GM06990 (cell line): Measurements from ENCODE around the gene PCDHA11.

Experiments used
- DNase-seq: peaks from one replicate; pipeline ENCODE4 v3.0.0-alpha.2; 2011; ENCODE audit not compliant: insufficient read length; ENCODE audit errors: extremely low read depth
- H3K27me3 ChIP-seq: replicated peaks from 2 replicates; pipeline ENCODE4 v1.6.0; 2011; ENCODE audit warnings: low read length; ENCODE audit not compliant: control insufficient read depth, insufficient read depth
- H3K36me3 ChIP-seq: 2 replicates; pipeline ENCODE4 v1.5.1; 2011; ENCODE audit warnings: low read length; ENCODE audit not compliant: control insufficient read depth, insufficient read depth
- H3K4me3 ChIP-seq: replicated peaks from 2 replicates; pipeline ENCODE4 v1.5.1; 2011; ENCODE audit warnings: low read depth, mild to moderate bottlenecking, control low read depth, low read length
- CTCF ChIP-seq: IDR thresholded peaks from 2 replicates; pipeline ENCODE4 v1.5.1; 2011; ENCODE audit warnings: low read length, control low read depth, mild to moderate bottlenecking, inconsistent platforms; ENCODE audit not compliant: insufficient read depth, poor library complexity, severe bottlenecking

PCDHA11 gene

GRCh38 chr5:140916325-140916724 is 47.6 kb downstream of the PCDHA11 start:
- H3K4me3 ChIP-seq: no peak overlapping the region
- TF ChIP-seq CTCF: no peak

More at GRCh38 chr5:140916325-140916724, 47.6 kb downstream of the PCDHA11 start:
- no peaks in the 10 kb centered on the region for H3K36me3 ChIP-seq
- no peak for DNase-seq
- no peaks in the 10 kb centered on the region for H3K27me3 ChIP-seq
